Activated gamma-delta T cell treated with anti-CD3 and anti-CD28 coated beads, Interleukin-2, amount 50 U/mL, for 16 hours (primary cell): Measurements from ENCODE around the gene SMPD1.

ENCODE experiments used
- DNase-seq: peaks from one replicate; pipeline ENCODE4 v3.0.0-alpha.2; 2020; ENCODE audit warnings: low read depth

Gene SMPD1

GRCh38 chr11:6389905-6390717, at the start of gene SMPD1:
Gene SMPD1, plus strand, starts transcription at chr11:6390474. Its CDS starts 125 bp downstream, at chr11:6390599.
- peak; percentile 91 for DNase-seq

GRCh38 chr11:6345366-6345765, 44.9 kb upstream of the SMPD1 start:
- DNase-seq: no peak

GRCh38 chr11:6350043-6350442, 40.2 kb upstream of the SMPD1 start:
- DNase-seq: no peak

GRCh38 chr11:6350486-6350885, 39.8 kb upstream of the SMPD1 start:
- no peak for DNase-seq

GRCh38 chr11:6351782-6352382, 38.4 kb upstream of the SMPD1 start:
- DNase-seq: no peak

GRCh38 chr11:6353367-6353987, 36.8 kb upstream of the SMPD1 start:
- DNase-seq: peak; percentile 30

GRCh38 chr11:6354651-6355485, 35.4 kb upstream of the SMPD1 start:
- no peak for DNase-seq

- DNase-seq: no peak
Observed at GRCh38 chr11:6356503-6357055, 33.7 kb upstream of the SMPD1 start.

- no peak for DNase-seq
Observed at GRCh38 chr11:6357222-6357621, 33.1 kb upstream of the SMPD1 start.

- DNase-seq: no peak
Observed at GRCh38 chr11:6360183-6360582, 30.1 kb upstream of the SMPD1 start.

- DNase-seq: no peak
Observed at GRCh38 chr11:6362185-6362872, 27.9 kb upstream of the SMPD1 start.

- peak; percentile 30 for DNase-seq
Observed at GRCh38 chr11:6362873-6363678, 27.2 kb upstream of the SMPD1 start.

- no peak for DNase-seq
Observed at GRCh38 chr11:6365659-6366058, 24.6 kb upstream of the SMPD1 start.

- DNase-seq: no peak
Observed at GRCh38 chr11:6371825-6372224, 18.4 kb upstream of the SMPD1 start.

- no peak for DNase-seq
Observed at GRCh38 chr11:6377902-6378639, 12.2 kb upstream of the SMPD1 start.

GRCh38 chr11:6378640-6378989, 11.7 kb upstream of the SMPD1 start:
- DNase-seq: no peak

- no peak for DNase-seq
Observed at GRCh38 chr11:6385046-6385777, 5.1 kb upstream of the SMPD1 start.

GRCh38 chr11:6387811-6388599, 2.3 kb upstream of the SMPD1 start:
- no peak for DNase-seq
